Measurements from ENCODE around the gene LAMP2.

LAMP2 gene

DNA sequence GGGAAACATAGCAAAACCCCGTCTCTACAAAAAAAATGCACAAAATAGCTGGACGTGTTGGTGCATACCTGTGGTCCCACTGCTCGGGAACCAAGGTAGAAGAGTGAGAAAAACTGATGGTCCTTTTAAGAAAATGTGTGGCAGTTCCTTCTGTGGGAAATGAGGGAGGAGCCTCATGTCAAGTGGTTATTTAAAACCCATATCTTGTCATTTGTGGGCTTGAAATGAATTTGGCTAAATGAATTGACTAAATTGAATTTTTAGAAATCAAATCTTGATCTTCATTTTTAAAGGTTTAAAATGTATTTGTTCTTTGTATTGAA is 16.2 kb upstream of the LAMP2 start (continued):
- TF ChIP-seq, protein P1, sequence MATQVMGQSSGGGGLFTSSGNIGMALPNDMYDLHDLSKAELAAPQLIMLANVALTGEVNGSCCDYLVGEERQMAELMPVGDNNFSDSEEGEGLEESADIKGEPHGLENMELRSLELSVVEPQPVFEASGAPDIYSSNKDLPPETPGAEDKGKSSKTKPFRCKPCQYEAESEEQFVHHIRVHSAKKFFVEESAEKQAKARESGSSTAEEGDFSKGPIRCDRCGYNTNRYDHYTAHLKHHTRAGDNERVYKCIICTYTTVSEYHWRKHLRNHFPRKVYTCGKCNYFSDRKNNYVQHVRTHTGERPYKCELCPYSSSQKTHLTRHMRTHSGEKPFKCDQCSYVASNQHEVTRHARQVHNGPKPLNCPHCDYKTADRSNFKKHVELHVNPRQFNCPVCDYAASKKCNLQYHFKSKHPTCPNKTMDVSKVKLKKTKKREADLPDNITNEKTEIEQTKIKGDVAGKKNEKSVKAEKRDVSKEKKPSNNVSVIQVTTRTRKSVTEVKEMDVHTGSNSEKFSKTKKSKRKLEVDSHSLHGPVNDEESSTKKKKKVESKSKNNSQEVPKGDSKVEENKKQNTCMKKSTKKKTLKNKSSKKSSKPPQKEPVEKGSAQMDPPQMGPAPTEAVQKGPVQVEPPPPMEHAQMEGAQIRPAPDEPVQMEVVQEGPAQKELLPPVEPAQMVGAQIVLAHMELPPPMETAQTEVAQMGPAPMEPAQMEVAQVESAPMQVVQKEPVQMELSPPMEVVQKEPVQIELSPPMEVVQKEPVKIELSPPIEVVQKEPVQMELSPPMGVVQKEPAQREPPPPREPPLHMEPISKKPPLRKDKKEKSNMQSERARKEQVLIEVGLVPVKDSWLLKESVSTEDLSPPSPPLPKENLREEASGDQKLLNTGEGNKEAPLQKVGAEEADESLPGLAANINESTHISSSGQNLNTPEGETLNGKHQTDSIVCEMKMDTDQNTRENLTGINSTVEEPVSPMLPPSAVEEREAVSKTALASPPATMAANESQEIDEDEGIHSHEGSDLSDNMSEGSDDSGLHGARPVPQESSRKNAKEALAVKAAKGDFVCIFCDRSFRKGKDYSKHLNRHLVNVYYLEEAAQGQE (tag by site-specific recombination; IDR thresholded peaks at IDR 0.05), result no peak
- TF ChIP-seq ZNF169 (tag by site-specific recombination; IDR thresholded peaks at IDR 0.05) (no peak), ZNF529 (tag by site-specific recombination; IDR thresholded peaks at IDR 0.05; ENCODE audit: insufficient replicate concordance) (no peak), ZNF549 (tag by site-specific recombination; IDR thresholded peaks at IDR 0.05) (no peak), ZNF423 (tag by site-specific recombination; IDR thresholded peaks at IDR 0.05) (no peak)

DNA sequence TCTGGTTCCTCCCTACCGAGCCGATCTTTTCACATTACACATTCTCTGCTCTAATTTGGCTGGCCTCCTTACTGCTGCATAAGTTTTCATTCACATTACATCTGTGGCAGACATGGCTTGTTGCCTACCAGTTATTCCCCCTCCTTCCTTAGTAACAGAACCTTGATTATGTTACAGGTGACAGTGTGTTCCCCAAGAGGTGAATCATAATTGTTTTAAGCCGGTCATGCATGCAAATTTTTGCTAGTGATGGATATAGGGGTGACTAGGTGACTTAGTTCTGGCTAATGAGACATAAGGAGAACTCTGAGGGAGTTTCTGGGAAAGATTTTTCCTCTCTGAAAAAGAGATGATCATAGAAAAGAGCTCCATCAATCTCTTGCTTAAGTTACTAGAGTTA is 8.4 kb upstream of the LAMP2 start:
- Histone ChIP-seq H3K36me3 (ENCODE audit: control insufficient read depth in 2 of 2, insufficient read depth in 1 of 2, low read length in 2 of 2) (no peaks in the 10 kb centered on the region), H3K4me1 (ENCODE audit: control insufficient read depth, insufficient read depth, low read length) (no peaks in the 10 kb centered on the region), H3K9me3 (ENCODE audit: control insufficient read depth, insufficient read depth, low read depth, low read length) (no peaks in the 10 kb centered on the region; the same call in 1 of the 2 replicates), H3K27ac (ENCODE audit: extremely low read depth, low read depth, low read length) (no peak overlapping the region), H3K4me3 (ENCODE audit: low read depth, low read length) (no peak overlapping the region)
- TF ChIP-seq AEBP2 (tag by site-specific recombination; IDR thresholded peaks at IDR 0.05; ENCODE audit: borderline replicate concordance), result no peak
- TF ChIP-seq ZNF132 (tag by site-specific recombination; IDR thresholded peaks at IDR 0.05; ENCODE audit: borderline replicate concordance), result no peak
- TF ChIP-seq, protein P2, sequence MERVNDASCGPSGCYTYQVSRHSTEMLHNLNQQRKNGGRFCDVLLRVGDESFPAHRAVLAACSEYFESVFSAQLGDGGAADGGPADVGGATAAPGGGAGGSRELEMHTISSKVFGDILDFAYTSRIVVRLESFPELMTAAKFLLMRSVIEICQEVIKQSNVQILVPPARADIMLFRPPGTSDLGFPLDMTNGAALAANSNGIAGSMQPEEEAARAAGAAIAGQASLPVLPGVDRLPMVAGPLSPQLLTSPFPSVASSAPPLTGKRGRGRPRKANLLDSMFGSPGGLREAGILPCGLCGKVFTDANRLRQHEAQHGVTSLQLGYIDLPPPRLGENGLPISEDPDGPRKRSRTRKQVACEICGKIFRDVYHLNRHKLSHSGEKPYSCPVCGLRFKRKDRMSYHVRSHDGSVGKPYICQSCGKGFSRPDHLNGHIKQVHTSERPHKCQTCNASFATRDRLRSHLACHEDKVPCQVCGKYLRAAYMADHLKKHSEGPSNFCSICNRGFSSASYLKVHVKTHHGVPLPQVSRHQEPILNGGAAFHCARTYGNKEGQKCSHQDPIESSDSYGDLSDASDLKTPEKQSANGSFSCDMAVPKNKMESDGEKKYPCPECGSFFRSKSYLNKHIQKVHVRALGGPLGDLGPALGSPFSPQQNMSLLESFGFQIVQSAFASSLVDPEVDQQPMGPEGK (tag by site-specific recombination; IDR thresholded peaks at IDR 0.05), result no peak
- no peak for TF ChIP-seq ZNF624 (tag by site-specific recombination; IDR thresholded peaks at IDR 0.05)
- no peak for TF ChIP-seq ZNF2 (tag by site-specific recombination; IDR thresholded peaks at IDR 0.05)
- no peak for TF ChIP-seq ZBTB1 (tag by site-specific recombination; IDR thresholded peaks at IDR 0.05)
- TF ChIP-seq IKZF3 (tag by site-specific recombination; IDR thresholded peaks at IDR 0.05), result no peak
- no peak for TF ChIP-seq ZNF629 (tag by site-specific recombination; IDR thresholded peaks at IDR 0.05)
- TF ChIP-seq ZSCAN16 (tag by site-specific recombination; IDR thresholded peaks at IDR 0.05), result no peak
- TF ChIP-seq, protein P3, sequence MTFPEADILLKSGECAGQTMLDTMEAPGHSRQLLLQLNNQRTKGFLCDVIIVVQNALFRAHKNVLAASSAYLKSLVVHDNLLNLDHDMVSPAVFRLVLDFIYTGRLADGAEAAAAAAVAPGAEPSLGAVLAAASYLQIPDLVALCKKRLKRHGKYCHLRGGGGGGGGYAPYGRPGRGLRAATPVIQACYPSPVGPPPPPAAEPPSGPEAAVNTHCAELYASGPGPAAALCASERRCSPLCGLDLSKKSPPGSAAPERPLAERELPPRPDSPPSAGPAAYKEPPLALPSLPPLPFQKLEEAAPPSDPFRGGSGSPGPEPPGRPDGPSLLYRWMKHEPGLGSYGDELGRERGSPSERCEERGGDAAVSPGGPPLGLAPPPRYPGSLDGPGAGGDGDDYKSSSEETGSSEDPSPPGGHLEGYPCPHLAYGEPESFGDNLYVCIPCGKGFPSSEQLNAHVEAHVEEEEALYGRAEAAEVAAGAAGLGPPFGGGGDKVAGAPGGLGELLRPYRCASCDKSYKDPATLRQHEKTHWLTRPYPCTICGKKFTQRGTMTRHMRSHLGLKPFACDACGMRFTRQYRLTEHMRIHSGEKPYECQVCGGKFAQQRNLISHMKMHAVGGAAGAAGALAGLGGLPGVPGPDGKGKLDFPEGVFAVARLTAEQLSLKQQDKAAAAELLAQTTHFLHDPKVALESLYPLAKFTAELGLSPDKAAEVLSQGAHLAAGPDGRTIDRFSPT (tag by site-specific recombination; IDR thresholded peaks at IDR 0.05), result no peak
- TF ChIP-seq RBAK (tag by site-specific recombination; IDR thresholded peaks at IDR 0.05), result no peak
- TF ChIP-seq ZNF660 (tag by site-specific recombination; IDR thresholded peaks at IDR 0.05), result no peak
- TF ChIP-seq ZSCAN5A (tag by site-specific recombination; IDR thresholded peaks at IDR 0.05), result no peak
- TF ChIP-seq BCL11B (tag by site-specific recombination; IDR thresholded peaks at IDR 0.05; ENCODE audit: low read depth), result no peak
- ChIA-PET POLR2A (interaction anchor here (1.2 kb wide), 1 partner anchor 9 kb away, joined by 3 read pairs; the partner anchor contains the start of gene LAMP2), CTCF (interaction anchor here (1.0 kb wide), 1 partner anchor 21 kb away, joined by 5 read pairs; no protein-coding TSS in a partner anchor)
